GM18508 (cell line): ENCODE results near the gene MIA3.
"Not testable (repeated sequence)": the region's sequence is repeated elsewhere in the genome, so short reads cannot be mapped to it uniquely, and the experiment has no call there.

ENCODE experiments used
- ATAC-seq: cut with Tn5 transposase; IDR thresholded peaks from one replicate; pipeline ENCODE4 v1.9.1; 2021; ENCODE audit warnings: moderate number of reproducible peaks; ENCODE audit not compliant: insufficient read depth, unreplicated experiment

MIA3 gene

DNA sequence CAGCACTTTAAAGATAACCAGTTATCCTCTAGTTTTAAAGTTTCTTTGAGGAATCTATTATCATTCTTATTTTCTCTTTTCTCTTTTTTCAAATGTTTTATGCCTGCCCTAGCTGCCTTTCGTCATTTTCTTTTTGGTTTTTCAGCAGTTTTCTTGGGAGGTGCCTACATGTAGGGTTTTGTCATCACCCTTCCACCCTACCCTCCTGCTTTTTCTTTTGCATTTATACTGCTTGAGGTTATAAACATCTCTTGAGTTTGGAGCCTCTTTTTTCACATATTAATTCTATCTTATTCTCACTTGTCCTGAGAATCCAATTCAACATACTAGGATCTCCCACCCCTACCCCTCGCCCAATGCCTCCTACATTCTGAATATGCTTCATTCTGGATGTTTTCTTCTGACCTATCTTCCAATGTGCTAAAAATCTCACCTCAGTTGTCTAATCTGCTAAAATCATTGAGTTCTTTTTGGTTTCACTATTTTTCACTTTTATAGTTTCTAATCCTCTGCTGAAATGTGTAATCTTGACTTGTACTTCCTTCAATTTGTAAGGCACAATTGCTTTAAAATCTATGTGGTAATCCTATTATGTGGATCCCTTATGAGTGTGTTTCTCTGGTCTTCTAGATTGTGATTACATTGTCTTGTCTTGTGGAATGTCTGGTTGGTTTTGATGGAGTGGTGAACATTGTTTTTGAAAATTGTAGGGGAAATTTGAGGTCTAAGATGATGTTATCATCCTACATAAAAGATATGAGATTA is 38.7 kb downstream of the MIA3 start:
- ATAC-seq, result no peak

DNA sequence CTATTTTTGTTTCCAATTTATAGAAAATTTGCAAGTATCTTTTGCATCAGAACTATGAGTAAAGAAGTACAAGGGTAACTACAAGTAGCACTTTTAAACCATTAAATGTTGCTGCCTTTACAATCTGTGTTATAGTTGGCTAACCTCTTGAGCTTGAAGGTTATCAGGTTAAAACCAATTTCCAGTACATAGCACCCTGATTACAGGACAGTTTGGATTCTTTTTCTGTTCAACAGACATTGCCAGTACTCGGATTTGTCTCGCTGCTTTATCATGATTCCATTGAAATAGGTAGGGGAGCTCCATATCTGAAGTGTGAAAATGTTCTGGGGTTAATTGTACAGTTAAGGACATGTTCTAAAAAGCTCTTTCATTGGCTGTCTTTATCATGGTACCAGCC is 40.0 kb downstream of the MIA3 start:
- ATAC-seq, result no peak

DNA sequence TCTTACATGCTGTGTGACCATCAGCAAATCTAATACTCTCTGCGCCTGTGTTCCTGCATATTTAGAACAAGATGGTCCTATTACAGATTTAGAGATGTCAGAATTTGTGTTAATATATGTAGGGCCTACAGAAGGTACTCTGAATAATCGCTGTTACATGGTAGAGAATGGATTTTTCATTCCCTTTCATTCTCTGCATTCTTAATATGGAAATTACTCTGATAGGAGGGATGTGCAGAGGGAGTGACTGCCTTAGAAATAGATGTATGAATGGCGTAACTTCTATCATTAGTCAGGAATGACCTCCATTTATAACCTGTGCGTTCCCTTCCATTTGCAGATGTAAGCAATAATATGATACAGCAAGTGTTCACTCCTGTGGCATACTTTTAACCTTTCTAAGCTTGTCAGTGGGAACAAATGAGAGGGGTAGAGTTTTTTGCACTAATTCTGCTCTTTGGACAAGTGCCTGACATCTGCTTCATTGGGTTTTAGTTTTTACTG is 45.6 kb downstream of the MIA3 start:
- ATAC-seq, result no peak

DNA sequence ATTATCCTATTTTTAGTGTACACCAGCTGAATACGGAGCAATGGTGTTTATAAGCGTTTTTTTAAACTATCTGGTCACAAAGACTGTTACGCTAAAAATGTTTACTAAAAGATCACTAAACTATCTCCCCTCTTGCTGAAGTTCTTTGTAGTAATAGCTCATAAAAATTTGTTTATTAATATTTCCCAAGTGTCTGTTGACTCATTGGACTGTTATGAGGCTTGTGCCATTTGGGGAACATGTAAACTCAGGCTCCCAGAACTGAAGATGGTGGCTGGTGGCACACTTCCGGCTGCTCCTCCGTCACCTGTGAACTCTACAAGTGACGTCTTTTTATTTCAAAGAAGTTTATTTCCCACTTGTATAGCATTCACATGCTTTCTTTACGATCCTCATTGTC is 48.1 kb downstream of the MIA3 start:
- no peak for ATAC-seq

DNA sequence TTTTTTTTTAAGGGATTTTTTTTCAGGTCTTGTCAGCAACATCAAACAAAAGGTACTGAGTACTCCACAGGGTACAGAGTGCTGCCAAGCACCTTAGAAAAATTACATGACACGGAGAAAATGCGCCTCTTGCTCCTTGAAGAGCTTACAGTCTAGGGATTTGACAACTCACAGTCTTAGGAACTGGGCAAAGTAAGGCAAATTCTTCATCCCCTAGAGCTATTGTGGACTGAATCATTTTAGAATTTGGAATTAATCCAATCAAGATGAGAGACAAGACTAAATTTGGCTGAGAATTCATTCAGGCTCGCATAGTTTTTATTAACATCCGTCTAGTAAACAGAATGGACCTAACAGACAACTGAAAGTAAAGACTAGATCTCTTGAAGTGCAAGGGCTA is 50.3 kb downstream of the MIA3 start:
- not testable (repeated sequence) for ATAC-seq

DNA sequence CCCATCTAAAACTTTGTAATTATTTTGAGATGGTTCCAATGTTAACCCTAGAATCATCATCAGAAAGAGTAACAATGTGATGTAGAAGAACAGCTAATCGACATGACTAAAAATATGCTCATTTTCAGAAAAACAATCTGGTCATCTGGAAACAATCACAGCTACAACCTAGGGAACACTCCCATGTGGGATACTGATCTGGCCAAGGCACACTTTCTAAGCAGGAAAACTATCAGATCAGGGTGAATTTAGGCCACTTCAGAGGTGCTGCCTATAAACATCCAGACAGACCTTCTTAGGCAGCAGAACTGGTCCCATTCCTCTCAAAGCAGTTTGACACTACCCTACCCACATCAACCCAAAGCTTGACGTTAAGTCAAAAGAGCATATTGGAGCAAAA is 51.2 kb downstream of the MIA3 start:
- not testable (repeated sequence) for ATAC-seq

DNA sequence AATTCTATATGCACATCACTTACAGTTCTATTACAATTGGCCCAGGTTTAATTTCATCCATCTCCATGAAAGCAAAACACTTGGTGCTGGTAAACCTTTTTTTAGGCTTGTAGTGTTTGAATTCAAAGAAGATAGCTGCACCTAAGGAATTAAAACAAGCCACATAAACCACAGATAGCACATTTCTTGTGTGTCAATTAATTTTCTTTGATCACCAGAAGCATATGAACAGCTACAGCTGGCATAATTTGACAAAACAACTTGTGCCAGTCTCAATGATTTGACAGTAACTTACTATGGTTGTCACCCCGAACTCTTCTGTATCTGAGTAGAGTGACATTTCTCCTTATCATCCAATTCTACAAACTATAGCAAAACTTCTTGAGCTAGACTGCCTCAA is 52.2 kb downstream of the MIA3 start:
- no peak for ATAC-seq

DNA sequence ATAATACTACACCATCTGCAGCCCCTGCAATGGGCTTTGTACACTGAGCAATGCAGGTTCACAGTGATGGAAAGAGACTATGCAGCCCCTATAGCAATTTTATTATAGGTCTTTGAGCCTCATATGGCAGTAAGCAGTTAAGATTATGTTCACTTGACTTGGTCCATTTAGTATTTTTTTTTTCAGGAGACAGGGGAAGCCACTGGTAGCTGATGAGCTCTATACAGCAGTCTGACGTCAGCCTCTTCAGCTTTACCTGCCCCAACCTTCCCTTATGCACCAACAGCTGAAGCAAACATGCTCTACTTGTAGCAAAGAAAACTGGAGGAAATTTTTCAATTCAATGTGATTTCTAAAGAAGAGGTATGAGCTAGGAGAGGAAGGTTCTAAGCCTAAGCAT is 62.2 kb downstream of the MIA3 start:
- no peak for ATAC-seq

DNA sequence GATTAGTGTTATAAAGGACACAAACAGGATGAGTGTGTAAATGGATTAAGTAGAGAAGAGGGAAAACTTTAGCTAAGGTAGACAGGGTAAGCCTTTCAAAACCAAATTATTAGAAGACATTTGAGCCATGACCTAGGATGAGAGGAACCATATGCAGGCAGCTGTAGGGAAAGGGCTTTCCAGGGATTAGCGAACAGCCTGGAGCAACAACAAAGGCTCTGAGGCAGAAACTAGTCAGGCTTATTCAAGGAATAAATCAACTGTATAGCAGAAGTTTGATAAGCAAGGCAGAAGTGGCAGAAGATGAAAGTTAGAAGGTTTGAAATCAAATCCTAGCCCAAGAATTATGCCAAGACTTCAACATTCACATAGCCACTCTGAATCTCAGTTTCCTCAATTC is 73.1 kb downstream of the MIA3 start:
- ATAC-seq, result no peak

DNA sequence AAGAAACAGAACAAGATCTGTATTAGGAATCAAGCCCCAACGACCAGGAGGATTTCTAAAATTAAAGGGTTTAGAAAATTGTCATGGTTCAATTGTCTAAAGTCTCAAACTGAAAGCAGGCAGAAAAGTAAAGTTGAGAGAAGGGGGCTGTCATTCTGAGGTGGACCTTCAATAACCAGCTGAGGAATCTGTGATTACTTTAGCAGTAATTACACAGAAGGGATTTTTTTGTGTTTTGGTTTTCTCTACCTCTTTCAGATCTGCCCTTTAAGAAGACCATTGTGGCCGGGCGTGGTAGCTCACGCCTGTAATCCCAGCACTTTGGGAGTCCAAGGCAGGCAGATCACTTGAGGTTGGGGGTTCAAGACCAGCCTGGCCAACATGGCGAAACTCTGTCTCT is 77.0 kb downstream of the MIA3 start:
- no peak for ATAC-seq

DNA sequence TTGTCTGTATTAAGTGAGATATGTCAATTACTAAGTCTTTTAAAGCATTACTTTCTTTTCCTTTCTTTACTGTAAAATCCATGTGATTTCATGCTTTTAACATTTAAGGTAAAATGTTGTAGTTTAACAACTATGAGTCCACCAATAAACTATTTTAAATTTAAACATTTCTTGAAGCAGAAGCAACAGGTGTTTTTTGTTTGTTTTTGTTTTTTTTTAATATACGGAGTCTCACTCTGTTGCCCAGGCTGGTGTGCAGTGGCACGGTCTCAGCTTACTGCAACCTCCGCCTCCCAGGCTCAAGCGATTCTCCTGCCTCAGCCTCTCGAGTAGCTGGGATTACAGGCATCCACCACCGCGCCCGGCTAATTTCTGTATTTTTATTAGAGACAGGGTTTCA is 78.8 kb downstream of the MIA3 start:
- no peak for ATAC-seq

DNA sequence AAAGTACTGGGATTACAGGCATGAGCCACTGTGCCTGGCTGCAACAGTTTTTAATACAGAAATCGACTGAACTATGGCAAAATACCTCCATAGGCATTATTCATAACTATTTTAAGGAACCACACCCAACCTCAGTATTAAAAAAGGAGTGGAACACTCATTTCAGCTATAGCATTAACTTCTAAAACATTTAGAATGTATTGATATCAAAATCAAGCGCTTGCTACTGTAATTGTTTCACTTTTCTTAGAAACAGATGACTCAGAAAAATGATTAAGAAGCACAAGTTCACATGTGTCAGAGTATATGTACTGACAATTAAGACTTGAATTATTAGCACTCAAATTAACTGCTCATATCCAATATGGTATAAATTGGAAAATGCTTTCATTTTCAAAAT is 79.3 kb downstream of the MIA3 start:
- no peak for ATAC-seq

DNA sequence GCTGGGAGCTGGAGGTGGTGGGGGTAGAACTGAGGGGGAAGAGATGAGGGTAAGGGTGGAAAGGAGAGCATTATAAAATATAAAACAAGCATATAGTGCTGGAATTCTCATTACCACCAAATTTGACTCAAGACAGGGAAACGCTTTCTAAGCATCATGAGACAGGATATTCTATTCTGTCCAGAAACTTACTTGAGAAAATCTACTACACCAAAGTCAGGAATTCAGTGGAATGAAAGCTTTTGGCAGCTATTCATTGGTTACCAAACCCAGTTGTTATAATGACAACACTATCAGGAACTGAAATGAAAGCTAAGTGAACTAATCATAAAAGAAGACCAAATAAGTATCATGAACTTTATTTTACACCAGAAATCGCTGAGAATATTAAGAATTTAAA is 79.9 kb downstream of the MIA3 start:
- ATAC-seq, result no peak

DNA sequence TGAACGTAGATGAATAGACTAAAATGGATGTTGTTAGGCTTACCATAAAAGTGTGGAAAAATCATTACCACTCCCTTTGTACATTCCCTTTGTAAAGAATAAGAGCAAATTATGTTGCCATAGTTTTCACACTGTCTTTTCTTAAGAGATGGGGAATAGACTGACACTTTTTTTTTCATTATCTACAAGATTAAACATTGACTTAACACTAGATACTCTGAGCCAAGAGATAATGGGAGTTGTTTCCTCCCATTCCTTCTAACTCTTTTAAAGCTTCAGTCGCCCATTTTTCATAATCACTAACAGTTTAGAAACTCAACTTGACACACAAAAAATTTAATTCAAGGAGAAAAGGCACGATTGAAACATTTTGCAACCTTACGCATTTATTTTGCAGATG is 84.3 kb downstream of the MIA3 start:
- no peak for ATAC-seq

DNA sequence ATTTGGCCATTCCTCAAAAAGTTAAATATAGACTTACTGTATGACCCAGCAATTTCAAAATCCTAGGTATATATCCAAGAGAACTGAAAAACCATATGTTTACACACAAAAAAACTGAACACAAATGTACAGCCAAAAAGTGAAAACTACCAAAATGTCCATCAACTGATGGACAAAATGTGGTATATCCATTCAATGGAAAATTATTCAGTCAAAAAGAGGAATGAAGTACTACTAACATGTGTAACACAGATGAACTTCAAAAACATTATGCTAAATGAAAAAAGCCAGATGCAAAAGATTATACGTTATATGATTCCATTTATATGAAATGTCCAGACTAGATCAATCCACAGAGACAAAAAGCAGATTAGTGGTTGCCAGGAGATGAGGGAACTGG is 86.4 kb downstream of the MIA3 start:
- ATAC-seq, result no peak

DNA sequence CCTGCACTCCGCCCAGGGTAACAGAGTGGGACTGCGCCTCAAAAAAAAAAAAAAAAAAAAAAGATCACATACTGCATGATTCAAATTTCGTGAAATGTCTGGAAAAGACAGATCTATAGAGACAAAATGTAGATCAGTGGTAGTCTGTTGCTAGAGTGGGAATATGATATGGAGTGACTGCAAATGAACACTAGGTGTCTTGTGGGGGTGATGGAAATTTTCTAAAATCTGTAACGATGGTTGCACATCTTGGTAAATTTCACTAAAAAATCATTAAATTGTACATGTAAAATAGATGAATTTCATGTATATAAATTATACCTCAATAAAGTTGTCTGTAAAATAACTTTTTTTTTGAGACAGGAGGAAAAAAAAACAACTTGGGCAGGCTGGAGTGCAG is 88.9 kb downstream of the MIA3 start:
- ATAC-seq, result no peak

DNA sequence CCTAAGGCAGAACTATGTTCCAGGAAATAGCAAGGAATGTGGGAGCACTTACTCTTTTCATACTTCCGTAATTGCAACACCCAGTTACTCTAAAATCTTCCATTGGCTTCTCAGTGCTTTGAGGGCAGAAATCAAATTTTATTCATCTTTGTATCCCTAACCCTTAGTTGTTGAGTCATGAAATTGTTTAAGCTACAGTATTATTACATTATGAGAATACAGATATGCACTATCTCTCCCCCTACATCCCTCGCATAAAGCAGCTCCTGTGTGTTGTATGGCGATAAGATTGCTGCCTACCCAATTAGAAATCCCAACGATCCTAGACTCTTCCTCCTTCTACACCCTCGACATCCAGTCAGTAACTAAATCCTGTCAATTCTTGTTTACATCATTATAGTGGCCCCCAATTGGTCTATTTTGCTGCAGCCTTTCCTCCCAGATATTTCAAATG is 91.8 kb downstream of the MIA3 start:
- ATAC-seq, result no peak

DNA sequence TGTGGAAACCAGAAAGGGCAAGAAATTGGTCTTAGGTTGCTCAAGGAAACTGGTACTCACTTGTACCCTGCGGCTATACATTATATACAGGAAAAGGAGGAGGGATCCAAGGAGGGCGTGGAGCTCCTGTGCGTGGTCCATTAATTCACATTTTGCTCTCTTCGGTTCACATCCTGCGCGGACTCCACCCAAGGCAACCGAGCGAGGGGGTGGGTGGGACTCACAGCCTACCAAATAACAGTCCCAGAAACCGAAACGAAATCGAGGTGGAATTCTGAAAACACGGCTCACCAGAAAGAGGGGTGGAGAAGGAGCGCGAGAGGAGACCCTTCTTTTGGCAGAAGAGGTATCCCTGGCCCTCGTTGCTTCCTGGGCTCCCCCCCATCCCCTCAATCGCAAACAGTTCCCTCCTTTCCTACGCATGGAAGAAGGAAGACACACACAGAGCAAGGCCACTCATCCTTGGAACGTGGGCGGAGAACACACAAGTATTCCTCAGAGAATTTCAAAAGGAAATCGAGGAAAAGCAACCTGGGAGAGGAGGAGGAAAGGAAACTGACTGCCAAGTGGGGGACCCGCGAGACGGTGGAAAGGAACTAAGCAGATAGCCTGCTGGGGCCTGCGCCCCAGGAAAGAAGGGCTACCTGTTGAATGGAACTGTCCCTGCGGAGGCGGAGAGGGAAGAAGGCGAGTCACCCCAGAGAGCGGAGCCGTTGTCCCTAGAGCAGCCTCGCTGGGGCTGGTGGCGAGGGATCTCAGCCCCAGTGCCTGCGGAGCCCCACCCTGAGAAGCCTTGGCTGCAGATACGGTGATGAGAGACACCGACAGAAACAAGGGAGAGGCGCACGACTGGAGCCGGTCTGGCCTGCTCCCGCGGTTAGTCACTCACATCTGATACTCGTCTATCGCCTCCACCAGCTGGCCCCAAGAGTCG is 93.7 kb downstream of the MIA3 start:
- ATAC-seq, result peak; percentile 20

DNA sequence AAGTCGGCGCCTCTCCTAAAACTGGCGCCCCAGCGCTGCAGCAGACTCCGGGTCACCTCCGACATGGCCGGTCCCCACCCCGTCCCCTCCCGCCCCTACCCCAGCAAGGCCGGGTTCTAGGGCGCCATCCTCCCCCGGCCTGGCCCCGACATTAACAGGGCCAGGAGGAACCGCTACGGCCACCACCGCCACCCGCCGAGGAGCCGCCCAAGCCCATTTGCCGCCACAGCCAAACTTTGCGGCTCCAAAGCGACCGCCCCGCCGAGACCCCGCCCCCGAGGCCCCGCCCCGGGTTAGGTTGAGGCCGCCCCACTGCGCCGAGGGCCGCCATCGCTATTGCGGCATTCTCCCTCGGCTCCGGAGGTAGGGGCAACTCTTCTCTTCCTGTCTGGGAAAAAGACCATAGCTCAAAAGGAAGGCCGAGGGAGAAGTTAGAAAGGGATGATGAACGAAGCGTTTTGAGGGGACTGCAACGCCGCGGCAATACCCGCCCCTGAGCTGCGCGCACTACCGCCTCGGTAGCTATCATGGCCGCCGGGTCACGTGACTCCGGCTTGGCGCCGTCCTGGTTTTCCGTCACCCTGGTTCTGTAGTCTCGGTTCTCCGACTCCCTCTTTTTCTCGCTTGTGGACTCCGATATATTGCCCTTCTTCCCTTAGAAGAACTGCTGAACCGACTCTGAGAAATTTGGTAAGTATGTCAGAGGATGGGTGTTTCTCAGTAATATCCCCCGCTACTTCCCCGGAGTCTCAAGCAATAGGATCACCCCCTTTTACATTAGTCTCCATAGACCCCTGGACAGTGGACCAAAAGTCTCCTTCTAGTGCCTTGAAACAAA is 94.6 kb downstream of the MIA3 start, which contains the start of the genes AIDA and BROX:
Gene AIDA (minus strand): TSS at position 239 of the 838 bp plus-strand sequence. CDS start 174 bp downstream, at position 65.
Gene BROX (plus strand): TSS at position 312 of the 838 bp plus-strand sequence. CDS start 3,136 bp downstream, outside the sequence.
- ATAC-seq, result peak; percentile 39
